Gastroesophageal sphincter (tissue), 4 donors: Measurements from ENCODE around the gene NEUROD6. TPM values are rescaled to one million over a fixed set of nuclear protein-coding genes. Genes with fewer than 3 reads are reported as not detected.

ENCODE experiments used
- ATAC-seq: fragments of 150-250 bp; one replicate; pipeline ENCODE4 v1.9.1; 2016; ENCODE audit warnings: mild to moderate bottlenecking, moderate library complexity
- H3K27ac ChIP-seq, 4 donors: fragments of 200-600 bp; sonication (generic) in 3 of 4; 1 replicate in 3 of 4; 2 replicates in 1 of 4; pipeline ENCODE4 v1.5.1; 2016 to 2019
- H3K27me3 ChIP-seq: fragments of 200-600 bp; sonication (generic); one replicate; pipeline ENCODE4 v1.5.1; 2019
- H3K36me3 ChIP-seq, 2 donors: fragments of 200-600 bp; sonication (generic); one replicate each; pipeline ENCODE4 v1.5.1; 2019; ENCODE audit warnings: control low read depth in 1 of 2
- H3K4me1 ChIP-seq, 3 donors: fragments of 200-600 bp; sonication (generic); 1 replicate in 2 of 3; 2 replicates in 1 of 3; pipeline ENCODE4 v1.5.1; 2016 to 2019; ENCODE audit warnings: control low read depth in 2 of 3
- H3K4me3 ChIP-seq, 2 donors: fragments of 200-600 bp; sonication (generic); one replicate each; pipeline ENCODE4 v1.5.1; 2019; ENCODE audit warnings: mild to moderate bottlenecking in 1 of 2, moderate library complexity in 1 of 2
- H3K9me3 ChIP-seq, 3 donors: fragments of 200-600 bp; sonication (generic); one replicate each; pipeline ENCODE4 v1.5.1; 2017 to 2019; ENCODE audit warnings: control low read depth in 2 of 3
- CTCF ChIP-seq, 4 experiments: fragments of 200-600 bp in 2 of 4; fragments of 450-650 bp in 2 of 4; sonication (generic) in 1 of 4; IDR thresholded peaks; one replicate each; pipeline ENCODE4 v1.5.1; 2017 to 2019; ENCODE audit warnings: antibody characterized with exemption in 4 of 4, mild to moderate bottlenecking in 2 of 4, moderate library complexity in 2 of 4
- EP300 ChIP-seq: sonication (generic); formaldehyde crosslinking; IDR thresholded peaks from one replicate; pipeline ENCODE4 v1.6.1; 2017; ENCODE audit warnings: antibody characterized with exemption, mild to moderate bottlenecking
- POLR2A ChIP-seq, 2 donors: fragments of 450-650 bp; IDR thresholded peaks; one replicate each; pipeline ENCODE4 v1.6.1; 2017; ENCODE audit warnings: antibody characterized with exemption in 2 of 2, mild to moderate bottlenecking in 2 of 2, moderate library complexity in 1 of 2
- POLR2AphosphoS5 ChIP-seq: sonication (generic); formaldehyde crosslinking; IDR thresholded peaks from one replicate; pipeline ENCODE4 v1.6.1; 2017; ENCODE audit warnings: antibody characterized with exemption
- WGBS, 2 donors: methylation state at CpG; one replicate each; pipeline ENCODE4 v1.1.5; 2018; ENCODE audit warnings: low coverage in 1 of 2; 5-methylcytosine and 5-hydroxymethylcytosine counted together
- total RNA-seq, 4 donors: library from RNA; depleted of rRNA; stranded (reverse); fragments of >200 nt; gene quantifications; one replicate each; pipeline ENCODE4 v1.1.0, GENCODE V29; 2016

NEUROD6 gene
- total RNA-seq, 4 donors from 2014 or later: not detected

GRCh38 chr7:31363051-31363450 is 22.5 kb upstream of the NEUROD6 start:
- no peaks in the 10 kb centered on the region for H3K4me1 ChIP-seq
- H3K4me3 ChIP-seq: no peak overlapping the region
- TF ChIP-seq POLR2A (IDR thresholded peaks at IDR 0.05) (no peak), CTCF (IDR thresholded peaks at IDR 0.05) (no peak), POLR2AphosphoS5 (no peak), EP300 (no peak)
- peaks cover 10% of the 10 kb centered on the region for H3K27me3 ChIP-seq
- 45 to 51% methylated on average over 5 of the region's 5 CpGs for WGBS, 2 donors
- H3K9me3 ChIP-seq: no peaks in the 10 kb centered on the region
- H3K27ac ChIP-seq: no peak overlapping the region
- no peak for ATAC-seq
- no peaks in the 10 kb centered on the region for H3K36me3 ChIP-seq

- ATAC-seq: no peak
- no peak overlapping the region for H3K4me3 ChIP-seq
- WGBS, 2 donors: 20 to 25% methylated on average over 1 of the region's 1 CpG
- H3K27me3 ChIP-seq: peaks cover 10% of the 10 kb centered on the region
- no peaks in the 10 kb centered on the region for H3K36me3 ChIP-seq
- no peaks in the 10 kb centered on the region for H3K9me3 ChIP-seq
- no peak overlapping the region for H3K27ac ChIP-seq
- no peaks in the 10 kb centered on the region for H3K4me1 ChIP-seq
- TF ChIP-seq CTCF (IDR thresholded peaks at IDR 0.05): no peak
- TF ChIP-seq POLR2AphosphoS5: no peak
- no peak for TF ChIP-seq EP300
- TF ChIP-seq POLR2A (IDR thresholded peaks at IDR 0.05): no peak
These were observed 21.9 kb upstream of the NEUROD6 start for GRCh38 chr7:31362401-31362800.

GRCh38 chr7:31358467-31358866 is 17.9 kb upstream of the NEUROD6 start:
- H3K4me1 ChIP-seq: no peaks in the 10 kb centered on the region
- no peak for ATAC-seq
- H3K27me3 ChIP-seq: peaks cover 1% of the 10 kb centered on the region
- H3K36me3 ChIP-seq: no peaks in the 10 kb centered on the region
- no peak for TF ChIP-seq POLR2A (IDR thresholded peaks at IDR 0.05)
- no peak for TF ChIP-seq CTCF (IDR thresholded peaks at IDR 0.05)
- no peak for TF ChIP-seq POLR2AphosphoS5
- TF ChIP-seq EP300: no peak
- no peak overlapping the region for H3K4me3 ChIP-seq
- 6 to 49% methylated on average over 3 of the region's 3 CpGs for WGBS, 2 donors
- H3K9me3 ChIP-seq: no peaks in the 10 kb centered on the region
- no peak overlapping the region for H3K27ac ChIP-seq

- H3K27ac ChIP-seq: no peak overlapping the region
- H3K4me1 ChIP-seq: no peaks in the 10 kb centered on the region
- ATAC-seq: no peak
- H3K27me3 ChIP-seq: peaks cover 18% of the 10 kb centered on the region
- H3K4me3 ChIP-seq: no peak overlapping the region
- TF ChIP-seq POLR2A (IDR thresholded peaks at IDR 0.05) (no peak), CTCF (IDR thresholded peaks at IDR 0.05) (no peak), POLR2AphosphoS5 (no peak), EP300 (no peak)
- H3K36me3 ChIP-seq: no peaks in the 10 kb centered on the region
- WGBS, 2 donors: 53% methylated on average over 5 of the region's 5 CpGs; no CpG with 5 or more reads in 1 of the 2 donors
- no peaks in the 10 kb centered on the region for H3K9me3 ChIP-seq
These were observed 4.9 kb upstream of the NEUROD6 start for GRCh38 chr7:31345421-31345820.

- Histone ChIP-seq H3K27me3 (peaks cover 22% of the 10 kb centered on the region), H3K4me1 (no peaks in the 10 kb centered on the region), H3K9me3 (no peaks in the 10 kb centered on the region), H3K27ac (no peak overlapping the region), H3K4me3 (no peak overlapping the region), H3K36me3 (no peaks in the 10 kb centered on the region)
- no peak for ATAC-seq
- no peak for TF ChIP-seq CTCF (IDR thresholded peaks at IDR 0.05)
- no peak for TF ChIP-seq POLR2AphosphoS5
- no peak for TF ChIP-seq EP300
- no peak for TF ChIP-seq POLR2A (IDR thresholded peaks at IDR 0.05)
- WGBS, 2 donors: 52 to 53% methylated on average over 3 of the region's 3 CpGs
These were observed 3.2 kb upstream of the NEUROD6 start for GRCh38 chr7:31343516-31344305.
